Adrenal gland (tissue), 12 donors: ENCODE results near the gene LGR5. TPM values are rescaled to one million over a fixed set of nuclear protein-coding genes. Genes with fewer than 3 reads are reported as not detected.

Experiments used
- DNase-seq, 7 donors: peaks; one replicate each; pipeline ENCODE4 v3.0.0-alpha.2; 2019 to 2020
- H3K27ac ChIP-seq, 5 donors: fragments of 200-600 bp; sonication (generic) in 4 of 5; 1 replicate in 3 of 5; 2 replicates in 2 of 5; pipeline versions ENCODE4 v1.5.1 to v1.8.0; 2016 to 2020; ENCODE audit warnings: mild to moderate bottlenecking in 1 of 5
- H3K27me3 ChIP-seq: fragments of 200-600 bp; 2 replicates; pipeline ENCODE4 v1.8.0; 2021
- H3K36me3 ChIP-seq, 2 donors: fragments of 200-600 bp; replicated peaks in 1 of 2; 1 replicate in 1 of 2; 2 replicates in 1 of 2; pipeline versions ENCODE4 v1.5.1 to v1.8.0; 2018 to 2022
- H3K4me1 ChIP-seq, 2 donors: fragments of 200-600 bp; replicated peaks in 1 of 2; 1 replicate in 1 of 2; 2 replicates in 1 of 2; pipeline versions ENCODE4 v1.5.1 to v1.8.0; 2018 to 2021
- H3K4me3 ChIP-seq, 4 donors: fragments of 200-600 bp; sonication (generic) in 3 of 4; one replicate each; pipeline ENCODE4 v1.5.1; 2016 to 2018
- H3K9me3 ChIP-seq, 3 donors: fragments of 200-600 bp; sonication (generic) in 1 of 3; replicated peaks in 1 of 3; 1 replicate in 2 of 3; 2 replicates in 1 of 3; pipeline versions ENCODE4 v1.5.1 to v1.8.0; 2016 to 2021
- POLR2A ChIP-seq, 2 donors: fragments of 450-650 bp; IDR thresholded peaks; one replicate each; pipeline ENCODE4 v1.6.1; 2017; ENCODE audit warnings: antibody characterized with exemption in 2 of 2, mild to moderate bottlenecking in 2 of 2, moderate library complexity in 1 of 2
- WGBS, 4 donors: extraction: QIAGEN DNeasy Blood & Tissue Kit in 2 of 4; methylation state at CpG; one replicate each; pipeline versions ENCODE4 v1.1.5 to v1.1.7; 2013 to 2017; 5-methylcytosine and 5-hydroxymethylcytosine counted together
- intact Hi-C, 2 donors: fragments of 100-400 bp; cut with DNase I; formaldehyde crosslinking; loops; one replicate each; pipeline versions ENCODE4 v1.14.1 to v1.15.0; 2022 to 2023
- polyA plus RNA-seq, 3 donors: library from polyadenylated mRNA; stranded (reverse); fragments of 200-250 nt in 2 of 3; fragments of 350-450 nt in 1 of 3; fragmentation: Illumina TruSeq in 1 of 3; extraction: RNeasy Lipid Tissue Mini Kit (QIAGEN cat#74804) in 1 of 3; gene quantifications; one replicate each; pipeline ENCODE4 v1.2.3, GENCODE V29; 2013 to 2014
- total RNA-seq, 9 donors: library from RNA; depleted of rRNA in 4 of 9; stranded (reverse); fragments of >200 nt in 4 of 9; fragments of 120-200 nt in 1 of 9; fragmentation: NEBNext Ultra II Directional in 1 of 9; extraction: Animal tissue kit (Norgen Biotek cat#: 25700) in 1 of 9; gene quantifications; one replicate each; pipeline versions ENCODE4 v1.1.0 to v1.2.4, GENCODE V29; 2013 to 2023
- TF ChIP-seq, protein P1 (sequence below), 6 experiments: fragments of 450-650 bp in 4 of 6; fragments of 200-600 bp in 2 of 6; sonication (generic) in 1 of 6; IDR thresholded peaks; 1 replicate in 5 of 6; 2 replicates in 1 of 6; pipeline versions ENCODE4 v1.5.1 to v1.8.0; 2016 to 2021; ENCODE audit warnings: antibody characterized with exemption in 6 of 6, mild to moderate bottlenecking in 2 of 6, moderate library complexity in 1 of 6
- donor health status: healthy with polysubstance abuse.
- donor health status: Bipolar disorder and iron deficiency.
- donor health status: DM: yes; HTN: yes; CAD: no.
- donor health status: DM: no; HTN: no; CAD: no.
- donor health status: DM: no; HTN: no; CAD: no.
- donor health status: DM: yes; HTN: yes; CAD: no.

LGR5 gene
- total and polyA plus RNA-seq, 12 donors = 0.39 to 6.1 (median 2.1) TPM

DNA sequence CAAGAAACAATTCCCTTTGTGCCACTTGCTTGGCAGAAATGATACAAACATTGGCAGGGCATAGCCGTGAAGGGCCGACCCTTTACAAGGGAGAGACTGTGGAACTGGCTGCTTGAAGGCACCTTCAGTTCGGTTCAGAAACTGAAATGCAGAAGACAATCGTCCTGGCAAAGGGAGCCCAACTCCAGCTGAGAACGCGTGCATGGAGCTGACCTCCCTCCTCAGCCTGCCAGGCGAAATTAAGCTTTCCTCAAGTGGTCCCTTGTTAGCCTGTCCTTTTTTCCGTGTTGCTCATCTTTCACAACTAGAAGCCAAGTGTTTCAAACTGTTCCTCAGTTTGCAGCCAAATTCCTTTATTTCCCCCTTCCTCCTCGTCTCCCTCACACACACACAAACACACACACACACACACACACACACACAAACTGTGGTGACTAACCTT lies 8.1 kb downstream of the LGR5 start:
- no peak for TF ChIP-seq POLR2A (IDR thresholded peaks at IDR 0.05)
- TF ChIP-seq, protein P1, sequence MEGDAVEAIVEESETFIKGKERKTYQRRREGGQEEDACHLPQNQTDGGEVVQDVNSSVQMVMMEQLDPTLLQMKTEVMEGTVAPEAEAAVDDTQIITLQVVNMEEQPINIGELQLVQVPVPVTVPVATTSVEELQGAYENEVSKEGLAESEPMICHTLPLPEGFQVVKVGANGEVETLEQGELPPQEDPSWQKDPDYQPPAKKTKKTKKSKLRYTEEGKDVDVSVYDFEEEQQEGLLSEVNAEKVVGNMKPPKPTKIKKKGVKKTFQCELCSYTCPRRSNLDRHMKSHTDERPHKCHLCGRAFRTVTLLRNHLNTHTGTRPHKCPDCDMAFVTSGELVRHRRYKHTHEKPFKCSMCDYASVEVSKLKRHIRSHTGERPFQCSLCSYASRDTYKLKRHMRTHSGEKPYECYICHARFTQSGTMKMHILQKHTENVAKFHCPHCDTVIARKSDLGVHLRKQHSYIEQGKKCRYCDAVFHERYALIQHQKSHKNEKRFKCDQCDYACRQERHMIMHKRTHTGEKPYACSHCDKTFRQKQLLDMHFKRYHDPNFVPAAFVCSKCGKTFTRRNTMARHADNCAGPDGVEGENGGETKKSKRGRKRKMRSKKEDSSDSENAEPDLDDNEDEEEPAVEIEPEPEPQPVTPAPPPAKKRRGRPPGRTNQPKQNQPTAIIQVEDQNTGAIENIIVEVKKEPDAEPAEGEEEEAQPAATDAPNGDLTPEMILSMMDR (IDR thresholded peaks at IDR 0.05) = no peak
- Histone ChIP-seq H3K27ac (no peak overlapping the region), H3K4me1 (no peaks in the 10 kb centered on the region), H3K36me3 (no peaks in the 10 kb centered on the region), H3K4me3 (no peak overlapping the region), H3K9me3 (no peaks in the 10 kb centered on the region), H3K27me3 (no peaks in the 10 kb centered on the region)
- 71 to 79% (median 76%) methylated on average over 9 of the region's 9 CpGs for WGBS, 4 donors
- intact Hi-C loops = no loop called here
- DNase-seq = no peak

DNA sequence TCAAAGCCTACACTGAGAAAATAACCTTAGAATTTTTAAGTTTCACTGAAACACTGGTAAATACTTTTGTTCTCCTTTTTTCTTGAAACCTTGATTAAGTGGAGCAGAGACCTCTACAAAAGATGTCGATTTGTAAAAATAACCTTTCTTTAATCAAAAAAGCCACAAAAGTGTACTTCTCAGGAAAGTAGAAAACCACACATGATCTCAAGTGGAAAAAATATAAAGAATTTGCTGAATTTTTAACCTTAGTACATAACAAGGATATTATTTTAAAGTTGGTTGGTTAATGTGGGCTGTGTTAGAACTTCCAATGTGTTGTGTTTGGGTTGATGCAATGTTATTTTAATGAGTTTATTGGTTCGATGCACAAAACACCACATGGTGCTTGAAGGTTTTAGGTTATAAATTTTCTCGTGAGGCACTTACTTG lies 8.6 kb downstream of the LGR5 start:
- H3K4me1 ChIP-seq = no peaks in the 10 kb centered on the region
- 66 to 78% (median 74%) methylated on average over 3 of the region's 3 CpGs for WGBS, 4 donors

DNA sequence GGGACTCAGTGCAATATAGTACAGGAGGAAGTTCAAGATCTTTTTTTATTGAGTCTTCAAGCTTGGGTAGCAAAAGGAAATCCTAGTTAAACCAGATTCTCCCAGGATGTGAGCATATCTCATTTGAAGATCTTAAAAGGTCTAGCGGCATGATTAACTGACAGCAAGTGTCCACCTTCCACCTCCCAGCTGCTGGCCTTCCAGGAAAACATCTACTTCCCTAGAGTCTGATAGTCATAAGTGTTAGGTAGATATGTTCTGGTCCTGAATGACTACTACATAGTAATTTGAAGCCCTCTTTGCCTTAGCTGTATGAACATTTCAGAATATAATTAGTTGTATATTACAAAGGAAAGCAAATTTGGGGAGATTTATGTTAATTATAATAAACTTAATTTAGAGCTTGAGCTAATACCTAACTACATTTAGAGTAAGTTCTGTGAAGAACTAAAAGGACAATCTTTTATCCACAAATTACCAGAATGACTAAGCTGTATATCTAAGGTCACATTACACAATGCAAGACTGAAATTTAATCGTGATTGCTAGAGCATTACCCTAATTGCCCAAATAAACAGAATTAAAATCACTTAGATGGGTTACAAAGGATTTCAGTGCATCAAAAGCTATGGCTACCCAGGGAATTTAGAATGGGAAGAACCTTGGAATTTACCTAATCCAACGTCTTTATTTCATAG lies 9.9 kb downstream of the LGR5 start:
- no peaks in the 10 kb centered on the region for H3K27me3 ChIP-seq
- H3K9me3 ChIP-seq = no peaks in the 10 kb centered on the region
- no peak overlapping the region for H3K27ac ChIP-seq
- WGBS, 4 donors = 54 to 71% (median 62%) methylated on average over 3 of the region's 3 CpGs
- H3K36me3 ChIP-seq = no peaks in the 10 kb centered on the region
- H3K4me3 ChIP-seq = no peak overlapping the region
- intact Hi-C loops = no loop called here
- no peak for DNase-seq
- H3K4me1 ChIP-seq = no peaks in the 10 kb centered on the region
- no peak for TF ChIP-seq POLR2A (IDR thresholded peaks at IDR 0.05)
- TF ChIP-seq, protein P1 (IDR thresholded peaks at IDR 0.05) = no peak

More for the DNA sequence above, 8.6 kb downstream of the LGR5 start:
- intact Hi-C loops = no loop called here
- no peaks in the 10 kb centered on the region for H3K27me3 ChIP-seq
- DNase-seq = no peak
- H3K36me3 ChIP-seq = no peaks in the 10 kb centered on the region
- H3K4me3 ChIP-seq = no peak overlapping the region
- no peak for TF ChIP-seq POLR2A (IDR thresholded peaks at IDR 0.05)
- no peaks in the 10 kb centered on the region for H3K9me3 ChIP-seq
- H3K27ac ChIP-seq = no peak overlapping the region

DNA sequence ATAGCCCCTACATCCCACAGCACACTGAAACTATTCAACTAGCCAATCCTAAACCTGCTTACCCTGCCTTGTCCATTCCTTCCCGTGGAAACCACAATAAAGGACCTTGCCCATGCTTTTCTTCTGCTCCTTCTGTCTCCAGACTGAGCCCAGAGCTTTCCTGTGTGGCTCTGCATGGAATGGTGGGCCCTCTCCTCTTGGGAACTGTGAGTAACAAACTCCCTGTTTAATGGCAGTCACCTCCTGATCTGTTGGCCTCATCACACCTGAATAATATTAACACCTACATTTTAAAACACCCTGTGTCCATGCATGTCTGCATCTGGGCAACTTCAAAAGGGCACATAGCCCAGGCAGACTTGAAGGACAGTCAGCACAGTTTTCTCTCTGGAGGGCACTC lies 12.4 kb downstream of the LGR5 start:
- no peak overlapping the region for H3K27ac ChIP-seq
- H3K4me1 ChIP-seq = no peaks in the 10 kb centered on the region
- H3K9me3 ChIP-seq = no peaks in the 10 kb centered on the region
- H3K36me3 ChIP-seq = no peaks in the 10 kb centered on the region
- intact Hi-C loops = no loop called here
- H3K4me3 ChIP-seq = no peak overlapping the region
- TF ChIP-seq POLR2A (IDR thresholded peaks at IDR 0.05) = no peak
- TF ChIP-seq, protein P1 (IDR thresholded peaks at IDR 0.05) = no peak
- H3K27me3 ChIP-seq = no peaks in the 10 kb centered on the region
- DNase-seq = no peak
- 75 to 93% (median 84%) methylated on average over 1 of the region's 1 CpG for whole genome bisulfite sequencing, 4 donors
